KOPT-K1 (cell line): ENCODE results near the gene SYCE3.

Experiments used
- H3K27ac ChIP-seq: fragments of 200-600 bp; sonication (generic); 2 replicates; pipeline ENCODE4 v1.5.1; 2016; ENCODE audit warnings: antibody characterized with exemption, mild to moderate bottlenecking, low read depth, low read length; ENCODE audit not compliant: poor library complexity, severe bottlenecking
- H3K36me3 ChIP-seq: fragments of 200-600 bp; sonication (generic); 2 replicates; pipeline ENCODE4 v1.5.1; 2017; ENCODE audit warnings: antibody characterized with exemption, mild to moderate bottlenecking, low read length, moderate library complexity; ENCODE audit not compliant: insufficient read depth
- H3K9me3 ChIP-seq: fragments of 200-600 bp; sonication (generic); 2 replicates; pipeline ENCODE4 v1.5.1; 2017; ENCODE audit warnings: antibody characterized with exemption, low read length, mild to moderate bottlenecking; ENCODE audit not compliant: insufficient read depth, poor library complexity, severe bottlenecking

SYCE3 gene

GRCh38 chr22:50574383-50574755 lies 11.7 kb upstream of the SYCE3 start:
- Histone ChIP-seq H3K9me3 (no peaks in the 10 kb centered on the region), H3K36me3 (peaks cover 96% of the 10 kb centered on the region), H3K27ac (no peak overlapping the region)

GRCh38 chr22:50573491-50574382 lies 11.0 kb upstream of the SYCE3 start:
- no peaks in the 10 kb centered on the region for H3K9me3 ChIP-seq
- H3K27ac ChIP-seq, result no peak overlapping the region
- peaks cover 96% of the 10 kb centered on the region for H3K36me3 ChIP-seq

GRCh38 chr22:50572965-50573364 lies 10.2 kb upstream of the SYCE3 start:
- Histone ChIP-seq H3K27ac (no peak overlapping the region), H3K9me3 (no peaks in the 10 kb centered on the region), H3K36me3 (peaks cover 96% of the 10 kb centered on the region)

GRCh38 chr22:50571264-50572175 lies 8.8 kb upstream of the SYCE3 start:
- Histone ChIP-seq H3K36me3 (peaks cover 90% of the 10 kb centered on the region), H3K9me3 (no peaks in the 10 kb centered on the region), H3K27ac (no peak overlapping the region)

GRCh38 chr22:50570861-50571260 lies 8.1 kb upstream of the SYCE3 start:
- peaks cover 83% of the 10 kb centered on the region for H3K36me3 ChIP-seq
- H3K27ac ChIP-seq, result no peak overlapping the region
- H3K9me3 ChIP-seq, result no peaks in the 10 kb centered on the region

GRCh38 chr22:50569896-50570535 lies 7.3 kb upstream of the SYCE3 start:
- H3K27ac ChIP-seq, result no peak overlapping the region
- H3K9me3 ChIP-seq, result no peaks in the 10 kb centered on the region
- peaks cover 75% of the 10 kb centered on the region for H3K36me3 ChIP-seq

GRCh38 chr22:50569041-50569459 lies 6.3 kb upstream of the SYCE3 start:
- Histone ChIP-seq H3K9me3 (no peaks in the 10 kb centered on the region), H3K36me3 (peaks cover 67% of the 10 kb centered on the region), H3K27ac (no peak overlapping the region)

- H3K36me3 ChIP-seq, result peaks cover 62% of the 10 kb centered on the region
- H3K27ac ChIP-seq, result no peak overlapping the region
- no peaks in the 10 kb centered on the region for H3K9me3 ChIP-seq
Measured at GRCh38 chr22:50568626-50569025, 5.9 kb upstream of the SYCE3 start.

GRCh38 chr22:50567721-50568252 lies 5.1 kb upstream of the SYCE3 start:
- H3K9me3 ChIP-seq, result no peaks in the 10 kb centered on the region
- peaks cover 54% of the 10 kb centered on the region for H3K36me3 ChIP-seq
- no peak overlapping the region for H3K27ac ChIP-seq

- no peaks in the 10 kb centered on the region for H3K9me3 ChIP-seq
- peaks cover 19% of the 10 kb centered on the region for H3K36me3 ChIP-seq
- no peak overlapping the region for H3K27ac ChIP-seq
Measured at GRCh38 chr22:50564289-50564688, 1.6 kb upstream of the SYCE3 start.

- Histone ChIP-seq H3K36me3 (peaks cover 12% of the 10 kb centered on the region), H3K9me3 (no peaks in the 10 kb centered on the region), H3K27ac (no peak overlapping the region)
Measured at GRCh38 chr22:50563413-50564160, 868 bp upstream of the SYCE3 start.

- H3K9me3 ChIP-seq, result no peaks in the 10 kb centered on the region
- H3K36me3 ChIP-seq, result no peaks in the 10 kb centered on the region
- no peak overlapping the region for H3K27ac ChIP-seq
Measured at GRCh38 chr22:50561401-50562358, 1.0 kb downstream of the SYCE3 start.

- no peaks in the 10 kb centered on the region for H3K36me3 ChIP-seq
- no peak overlapping the region for H3K27ac ChIP-seq
- H3K9me3 ChIP-seq, result no peaks in the 10 kb centered on the region
Measured at GRCh38 chr22:50560034-50560433, 2.7 kb downstream of the SYCE3 start.
